ENCODE data around the gene NAP1L3. TPM values are rescaled to one million over a fixed set of nuclear protein-coding genes. Genes with fewer than 3 reads are reported as not detected.

Gene NAP1L3
- total and polyA plus RNA-seq, 4 experiments from 2014 or later, result 3.5 to 10.2 (median 8.1) TPM

- H3K9me3 Mint-ChIP-seq, result peaks cover 0 to 7% (median 0%) of the 10 kb centered on the region in 8 donors
- no peak overlapping the region for H3K4me3 ChIP-seq (ENCODE audit: low read length in 2 of 2)
- no peak overlapping the region for H3K27ac Mint-ChIP-seq
- peaks cover 0 to 1% of the 10 kb centered on the region in 2 donors for H3K27me3 Mint-ChIP-seq
- H3K9me3 ChIP-seq (ENCODE audit: control insufficient read depth in 1 of 2, low read length in 2 of 2), result no peaks in the 10 kb centered on the region
- ChIA-PET CTCF (ENCODE audit: partially characterized antibody) (no interaction called here), POLR2A (ENCODE audit: partially characterized antibody) (no interaction called here)
- no peaks in the 10 kb centered on the region for H3K36me3 Mint-ChIP-seq
- H3K36me3 ChIP-seq (ENCODE audit: insufficient read depth, low read length), result no peaks in the 10 kb centered on the region
- intact Hi-C loops (cut with micrococcal nuclease), result no loop called here
- no peaks in the 10 kb centered on the region for H3K4me1 ChIP-seq (ENCODE audit: insufficient read depth, low read length)
- no peak overlapping the region for H3K4me3 Mint-ChIP-seq
- H3K27ac ChIP-seq (ENCODE audit: low read depth, low read length), result no peak overlapping the region
- no peaks in the 10 kb centered on the region for H3K27me3 ChIP-seq (ENCODE audit: insufficient read depth, low read length)
- no peaks in the 10 kb centered on the region for H3K4me1 Mint-ChIP-seq
- no peak for DNase-seq
These were observed 35.8 kb downstream of the NAP1L3 start for GRCh38 chrX:93637591-93637990.

Other genes with a start within 250 kb of the NAP1L3 start
- not detected for gene FAM133A, start 628 bp upstream of the NAP1L3 start, total RNA-seq
- gene FAM133A, start 628 bp upstream of the NAP1L3 start, polyA plus RNA-seq, result under 1 TPM in 1 of 2 donors, not detected in 1; 0.15 TPM

All from CD4-positive, alpha-beta memory T cell (primary cell).